ENCODE data around the gene SPDL1.

- no peak for TF ChIP-seq CTCF (IDR thresholded peaks at IDR 0.05)
- TF ChIP-seq POLR2A (IDR thresholded peaks at IDR 0.05): no peak
Observed at GRCh38 chr5:169551696-169552095, 31.9 kb upstream of the SPDL1 start.
